K562 (cell line): ENCODE measurements around the gene RAP1GAP2. TPM values are rescaled to one million over a fixed set of nuclear protein-coding genes. Genes with fewer than 3 reads are reported as not detected.

Experiments used
- ATAC-seq: fragments of 200-7000 bp; cut with Tn5 transposase; 3 replicates; pipeline ENCODE4 v1.9.1; 2020; ENCODE audit warnings: moderate library complexity
- BruUV-seq: library from RNA; stranded (reverse); fragments of 400-500 nt; replicated peaks from 2 replicates; lab custom pipeline; 2021; lab: Mats Ljungman, UMichigan
- CTCF ChIA-PET: fragments of 300-600 bp; formaldehyde crosslinking; extraction: SDS; loops from one replicate; lab custom pipeline; 2021; ENCODE audit warnings: low intra/inter-chr PET ratio; lab: Yijun Ruan, JAX
- POLR2A ChIA-PET: fragments of 300-600, 350-650 bp; sonication (Branson Sonifier 250); formaldehyde crosslinking; extraction: SDS; loops from one replicate; lab custom pipeline; 2021; ENCODE audit warnings: antibody characterized with exemption, inconsistent platforms; lab: Yijun Ruan, JAX
- DNase-seq, 4 experiments: peaks; one replicate each; pipeline versions ENCODE4 v3.0.0 to v3.0.0-alpha.2; 2011 to 2018; ENCODE audit warnings: low spot score in 3 of 4, mixed read lengths in 3 of 4; ENCODE audit errors: extremely low read depth in 1 of 4
- FAIRE-seq: peaks from 2 replicates; lab custom pipeline; 2011; peaks lifted over from hg19 to GRCh38; lab: Jason Lieb, UNC
- H2AFZ ChIP-seq: 2 replicates; pipeline ENCODE4 v1.6.0; 2011; ENCODE audit warnings: low read depth, low read length, control low read depth, inconsistent platforms
- H3K27ac ChIP-seq: fragments of 200-600 bp; 3 replicates; pipeline ENCODE4 v1.8.0; 2011; ENCODE audit warnings: low read depth, mild to moderate bottlenecking, control low read depth, inconsistent platforms, low read length, moderate library complexity, mixed read lengths; ENCODE audit errors: extremely low read depth
- H3K27me3 ChIP-seq, 2 experiments: fragments of 300-600 bp in 1 of 2; 2 replicates in 1 of 2; 3 replicates in 1 of 2; pipeline versions ENCODE4 v1.6.0 to v1.8.0; 2011; ENCODE audit warnings: inconsistent platforms in 2 of 2, low read length in 2 of 2, mild to moderate bottlenecking in 1 of 2, mixed read lengths in 1 of 2, moderate library complexity in 1 of 2; ENCODE audit not compliant: control insufficient read depth in 2 of 2, insufficient read depth in 2 of 2
- H3K36me3 ChIP-seq: fragments of 300-600 bp; 3 replicates; pipeline ENCODE4 v1.8.0; 2011; ENCODE audit warnings: mild to moderate bottlenecking, low read length, inconsistent platforms; ENCODE audit not compliant: control insufficient read depth, insufficient read depth
- H3K4me1 ChIP-seq, 2 experiments: fragments of 200-600 bp in 1 of 2; replicated peaks in 1 of 2; 2 replicates in 1 of 2; 3 replicates in 1 of 2; pipeline versions ENCODE4 v1.5.1 to v1.8.0; 2011; ENCODE audit warnings: inconsistent platforms in 2 of 2, low read length in 2 of 2, mild to moderate bottlenecking in 1 of 2, mixed read lengths in 1 of 2, moderate library complexity in 1 of 2; ENCODE audit not compliant: control insufficient read depth in 2 of 2, insufficient read depth in 2 of 2
- H3K4me2 ChIP-seq: 2 replicates; pipeline ENCODE4 v1.6.1; 2011; ENCODE audit warnings: low read length, control low read depth, inconsistent platforms, mixed read lengths; ENCODE audit not compliant: insufficient read depth
- H3K4me3 ChIP-seq: fragments of 200-600 bp; sonication (generic), shearing (Covaris generic); 2 replicates; pipeline ENCODE4 v1.5.1; 2016; ENCODE audit warnings: control low read depth, inconsistent platforms
- H3K79me2 ChIP-seq: fragments of 200-600 bp; 3 replicates; pipeline ENCODE4 v1.8.0; 2011; ENCODE audit warnings: low read length, inconsistent platforms; ENCODE audit not compliant: control insufficient read depth, insufficient read depth
- H3K9ac ChIP-seq, 2 experiments: 2 replicates each; pipeline versions ENCODE4 v1.6.0 to v1.6.1; 2011; ENCODE audit warnings: low read depth in 2 of 2, low read length in 2 of 2, control low read depth in 1 of 2, inconsistent platforms in 1 of 2, mild to moderate bottlenecking in 1 of 2, mixed read lengths in 1 of 2; ENCODE audit not compliant: insufficient read depth in 1 of 2
- H3K9me1 ChIP-seq: one replicate; pipeline ENCODE4 v1.6.0; 2011; ENCODE audit warnings: inconsistent platforms, mild to moderate bottlenecking, low read length, moderate library complexity; ENCODE audit not compliant: control insufficient read depth, insufficient read depth
- H3K9me3 ChIP-seq: replicated peaks from 2 replicates; pipeline ENCODE4 v1.5.1; 2011; ENCODE audit warnings: low read depth, low read length, inconsistent platforms; ENCODE audit not compliant: control insufficient read depth, insufficient read depth
- H4K20me1 ChIP-seq: replicated peaks from 2 replicates; pipeline ENCODE4 v1.6.1; 2011; ENCODE audit warnings: low read length, inconsistent platforms, mixed read lengths; ENCODE audit not compliant: control insufficient read depth, insufficient read depth
- CCAR2 ChIP-seq: fragments of 200-400 bp; formaldehyde crosslinking; IDR thresholded peaks from 2 replicates; pipeline ENCODE4 v1.6.1; 2017; ENCODE audit warnings: mild to moderate bottlenecking, low read depth, low read length
- CEBPB ChIP-seq: fragments of 450-650 bp; IDR thresholded peaks from 2 replicates; pipeline ENCODE4 v1.6.1; 2016; ENCODE audit warnings: missing genetic modification characterization, missing compliant biosample characterization
- ETV1 ChIP-seq: fragments of 450-650 bp; conservative IDR thresholded peaks from 2 replicates; pipeline ENCODE4 v1.6.1; 2016; ENCODE audit warnings: missing genetic modification characterization, control low read depth, low read depth, missing compliant biosample characterization
- FOS ChIP-seq: IDR thresholded peaks from 3 replicates; pipeline ENCODE4 v1.6.1; 2011; ENCODE audit not compliant: insufficient read length; ENCODE audit errors: extremely low read depth
- FOXP1 ChIP-seq: sonication (generic); formaldehyde crosslinking; IDR thresholded peaks from 2 replicates; pipeline ENCODE4 v1.8.0; 2022; ENCODE audit warnings: mild to moderate bottlenecking, missing genetic modification reagents
- KDM4B ChIP-seq, 2 experiments: fragments of 450-650 bp in 1 of 2; sonication (generic) in 1 of 2; IDR thresholded peaks; 2 replicates each; pipeline ENCODE4 v1.6.1; 2016 to 2017; ENCODE audit warnings: borderline replicate concordance in 2 of 2, antibody characterized with exemption in 1 of 2, low read depth in 1 of 2, mild to moderate bottlenecking in 1 of 2
- KLF16 ChIP-seq: IDR thresholded peaks from 2 replicates; pipeline ENCODE4 v1.6.1; 2016; ENCODE audit warnings: antibody characterized with exemption
- PPARD ChIP-seq: fragments of 250-450 bp; sonication (Bioruptor Pico); IDR thresholded peaks from 2 replicates; pipeline ENCODE4 v1.8.0; 2022; ENCODE audit warnings: inconsistent platforms, mild to moderate bottlenecking, moderate library complexity
- RBM34 ChIP-seq: fragments of 200-400 bp; formaldehyde crosslinking; IDR thresholded peaks from 2 replicates; pipeline ENCODE4 v1.6.1; 2018; ENCODE audit warnings: low read length, borderline replicate concordance; ENCODE audit not compliant: insufficient read depth
- SLC30A9 ChIP-seq: fragments of 250-450 bp; sonication (Bioruptor Pico); IDR thresholded peaks from 2 replicates; pipeline ENCODE4 v1.8.0; 2022; ENCODE audit warnings: mild to moderate bottlenecking, moderate library complexity
- TEAD2 ChIP-seq: fragments of 450-650 bp; IDR thresholded peaks from 2 replicates; pipeline ENCODE4 v1.6.1; 2016; ENCODE audit warnings: missing genetic modification characterization, control low read depth, missing compliant biosample characterization
- ZNF431 ChIP-seq: sonication (generic); formaldehyde crosslinking; IDR thresholded peaks from 2 replicates; pipeline ENCODE4 v1.8.0; 2022; ENCODE audit warnings: mild to moderate bottlenecking, missing genetic modification reagents
- WGBS: fragments of 100-300 bp; shearing (Covaris generic); methylation state at CpG from one replicate; pipeline ENCODE4 v1.1.6; 2016; ENCODE audit warnings: low coverage, mixed read lengths; ENCODE audit not compliant: insufficient coverage; ENCODE audit errors: missing lambda C conversion rate; 5-methylcytosine and 5-hydroxymethylcytosine counted together
- in situ Hi-C: fragments of 300-500 bp; cut with MboI; formaldehyde crosslinking; loops from 4 replicates; pipeline ENCODE4 v1.15.0; 2018; ENCODE audit warnings: inconsistent platforms, mixed read lengths
- intact Hi-C: fragments of 100-400 bp; cut with micrococcal nuclease; formaldehyde crosslinking; loops from 2 replicates; pipeline ENCODE4 v1.14.2; 2022
- polyA plus RNA-seq, 8 experiments: library from polyadenylated mRNA; depleted of rRNA in 4 of 8; stranded (reverse) in 5 of 8; unstranded in 3 of 8; fragments of >200 nt; fragmentation: Nextera tagmentation in 2 of 8; fragmentation: Illumina TruSeq in 1 of 8; extraction: Ambion mirVana in 2 of 8; extraction: Trizol in 1 of 8; gene quantifications; 2 replicates each; pipeline versions ENCODE4 v1.2.1 to v1.2.3, GENCODE V29; 2011 to 2014; ENCODE audit warnings: inconsistent platforms in 1 of 8, missing spikeins in 1 of 8
- total RNA-seq, 7 experiments: library from RNA; depleted of rRNA in 6 of 7; stranded (reverse); fragments of >200 nt in 6 of 7; fragmentation: Illumina TruSeq in 2 of 7; extraction: Trizol in 2 of 7; gene quantifications; 2 replicates each; pipeline versions ENCODE4 v1.2.1 to v1.2.3, GENCODE V29; 2011 to 2021; ENCODE audit warnings: low replicate concordance in 1 of 7

Gene RAP1GAP2
- total and polyA plus RNA-seq, 9 of the 15 experiments (the other 6 are each of a cell fraction or from before 2014, with no cell fraction given), result 0.01 to 1.3 (median 0.42) TPM; not detected in 1

DNA sequence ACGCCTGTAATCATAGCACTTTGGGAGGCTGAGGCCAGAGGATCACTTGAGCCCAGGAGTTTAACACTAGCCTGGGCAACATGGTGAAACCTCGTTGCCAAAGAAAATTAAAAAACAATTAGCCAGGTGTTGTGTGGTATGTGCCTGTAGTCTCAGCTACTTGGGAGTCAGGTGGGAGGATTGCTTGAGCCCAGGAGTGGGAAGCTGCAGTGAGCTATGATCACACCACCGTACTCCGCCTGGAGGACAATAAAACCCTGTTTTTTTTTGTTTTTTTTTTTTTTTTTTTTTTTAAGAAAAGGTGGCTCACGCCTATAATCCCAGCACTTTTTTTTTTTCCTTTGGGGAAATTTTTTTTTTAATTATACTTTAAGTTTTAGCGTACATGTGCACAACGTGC lies 26.1 kb downstream of the RAP1GAP2 start:
- BruUV-seq, result no TSS peak
- in situ Hi-C loops, result no loop called here

DNA sequence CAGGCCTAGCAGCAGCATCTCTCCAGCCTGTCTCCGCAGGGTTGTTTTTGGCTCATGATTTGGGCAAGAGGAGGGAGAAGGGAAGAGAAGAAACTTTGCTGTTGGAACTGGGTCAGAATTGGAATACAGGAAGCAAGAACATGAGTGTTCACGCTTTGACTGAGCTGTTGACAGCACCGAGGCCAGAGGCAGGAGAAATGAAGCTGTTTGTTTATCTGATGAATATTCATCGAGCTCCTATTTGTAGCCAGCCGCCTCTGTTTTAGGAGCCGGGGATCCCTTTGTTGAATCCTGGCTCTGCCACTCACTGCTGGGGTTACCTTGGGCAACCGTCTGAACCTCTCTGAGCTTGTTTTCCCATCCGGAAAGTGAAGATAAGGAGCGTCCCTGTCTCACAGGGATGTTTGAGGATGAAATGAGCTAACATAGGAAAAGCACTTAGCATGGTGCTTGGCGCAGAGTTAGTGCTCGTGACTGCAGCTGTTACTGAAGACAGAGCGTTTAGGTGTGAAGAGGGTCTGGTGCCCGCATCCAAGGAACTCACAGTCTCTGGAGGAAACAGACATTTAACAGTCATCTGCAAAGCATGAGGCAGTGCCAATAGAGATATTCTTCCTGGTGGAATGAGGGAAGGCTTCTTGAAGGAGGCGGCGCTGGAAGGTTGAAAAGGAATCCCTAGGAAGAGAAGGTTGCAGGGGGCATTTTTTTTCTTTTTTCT lies 29.2 kb downstream of the RAP1GAP2 start:
- H4K20me1 ChIP-seq, result no peaks in the 10 kb centered on the region
- no peak overlapping the region for H2AFZ ChIP-seq
- in situ Hi-C loops, result loop anchor here (25.0 kb wide), 1 partner anchor 187 kb away; no protein-coding TSS in a partner anchor
- intact Hi-C loops, result no loop called here
- H3K36me3 ChIP-seq, result no peaks in the 10 kb centered on the region
- H3K4me1 ChIP-seq, result no peaks in the 10 kb centered on the region
- no TSS peak for BruUV-seq
- H3K9me3 ChIP-seq, result no peaks in the 10 kb centered on the region
- DNase-seq (no peak), ATAC-seq (no peak), FAIRE-seq (no peak)
- CTCF ChIA-PET, result no interaction called here
- H3K27me3 ChIP-seq, result peaks cover 4 to 22% of the 10 kb centered on the region in 2 experiments; a peak in 2 of 5 replicates
- H3K4me2 ChIP-seq, result no peak overlapping the region
- 18% methylated on average over 12 of the region's 15 CpGs for WGBS
- H3K79me2 ChIP-seq, result no peaks in the 10 kb centered on the region
- no peak overlapping the region for H3K9ac ChIP-seq
- no peak overlapping the region for H3K27ac ChIP-seq
- no peaks in the 10 kb centered on the region for H3K9me1 ChIP-seq
- H3K4me3 ChIP-seq, result no peak overlapping the region
- POLR2A ChIA-PET, result no interaction called here
- TF ChIP-seq KLF16, result no peak
- no peak for TF ChIP-seq FOXP1 (CRISPR knock-in tag)

More for the DNA sequence above, 26.1 kb downstream of the RAP1GAP2 start:
- no peak overlapping the region for H3K27ac ChIP-seq
- no peaks in the 10 kb centered on the region for H4K20me1 ChIP-seq
- TF ChIP-seq ZNF431 (CRISPR knock-in tag), result no peak
- no peak for TF ChIP-seq FOS
- TF ChIP-seq CCAR2, result no peak
- no peak for TF ChIP-seq TEAD2 (tag)
- TF ChIP-seq PPARD (CRISPR knock-in tag), result no peak
- no peak for TF ChIP-seq SLC30A9 (CRISPR knock-in tag)
- TF ChIP-seq ETV1 (tag), result no peak
- no peak for TF ChIP-seq KDM4B (IDR thresholded peaks at IDR 0.05; ENCODE audit: borderline replicate concordance in 2 of 2, low read depth in 1 of 2)
- no peak for TF ChIP-seq FOXP1 (CRISPR knock-in tag)
- no peak for TF ChIP-seq CEBPB (tag)
- no peak for TF ChIP-seq RBM34
- no peaks in the 10 kb centered on the region for H3K36me3 ChIP-seq
- H3K4me1 ChIP-seq, result no peaks in the 10 kb centered on the region
- ChIA-PET CTCF (no interaction called here), POLR2A (no interaction called here)
- no peaks in the 10 kb centered on the region for H3K79me2 ChIP-seq
- no peak overlapping the region for H2AFZ ChIP-seq
- H3K9me3 ChIP-seq, result no peaks in the 10 kb centered on the region
- FAIRE-seq (no peak), ATAC-seq (no peak), DNase-seq (no peak)
- WGBS, result 0% methylated on average over 2 of the region's 7 CpGs
- H3K9ac ChIP-seq, result no peak overlapping the region
- intact Hi-C loops, result no loop called here
- H3K27me3 ChIP-seq, result peaks cover 4 to 22% of the 10 kb centered on the region in 2 experiments; a peak in 2 of 5 replicates
- no peaks in the 10 kb centered on the region for H3K9me1 ChIP-seq
- no peak overlapping the region for H3K4me3 ChIP-seq
- no peak overlapping the region for H3K4me2 ChIP-seq
